Heart right ventricle (tissue), 16 donors: ENCODE measurements around the gene MRPS30. TPM values are rescaled to one million over a fixed set of nuclear protein-coding genes. Genes with fewer than 3 reads are reported as not detected.

Experiments
- ATAC-seq, 8 donors: fragments of 200-7000 bp; cut with Tn5 transposase; one replicate each; pipeline ENCODE4 v1.9.1; 2020; ENCODE audit warnings: mild to moderate bottlenecking in 8 of 8, moderate library complexity in 8 of 8, moderate number of reproducible peaks in 1 of 8
- DNase-seq, 2 donors: peaks; one replicate each; pipeline ENCODE4 v3.0.0-alpha.2; 2020
- H3K27ac ChIP-seq, 10 donors: fragments of 200-600 bp; sonication (generic) in 2 of 10; one replicate each; pipeline versions ENCODE4 v1.5.0 to v1.8.0; 2020 to 2022; ENCODE audit warnings: mild to moderate bottlenecking in 3 of 10
- H3K27me3 ChIP-seq, 7 donors: fragments of 200-600 bp; one replicate each; pipeline ENCODE4 v1.8.0; 2021 to 2022; ENCODE audit warnings: mild to moderate bottlenecking in 2 of 7
- H3K36me3 ChIP-seq, 9 donors: fragments of 200-600 bp; sonication (generic) in 1 of 9; one replicate each; pipeline versions ENCODE4 v1.5.0 to v1.8.0; 2020 to 2022; ENCODE audit warnings: mild to moderate bottlenecking in 2 of 9
- H3K4me1 ChIP-seq, 9 donors: fragments of 200-600 bp; sonication (generic) in 1 of 9; one replicate each; pipeline versions ENCODE4 v1.5.0 to v1.8.0; 2020 to 2022; ENCODE audit warnings: mild to moderate bottlenecking in 4 of 9
- H3K4me3 ChIP-seq, 10 donors: fragments of 200-600 bp; sonication (generic) in 2 of 10; one replicate each; pipeline versions ENCODE4 v1.5.0 to v1.8.0; 2020 to 2022; ENCODE audit warnings: mild to moderate bottlenecking in 7 of 10, moderate library complexity in 2 of 10
- H3K9me3 ChIP-seq, 11 donors: fragments of 200-600 bp in 10 of 11; sonication (generic) in 2 of 11; one replicate each; pipeline versions ENCODE4 v1.5.0 to v1.8.0; 2013 to 2022; ENCODE audit warnings: mild to moderate bottlenecking in 2 of 11, control low read depth in 1 of 11, moderate library complexity in 1 of 11
- WGBS, 2 donors: extraction: QIAGEN DNeasy Blood & Tissue Kit; methylation state at CpG; one replicate each; pipeline ENCODE4 v1.1.7; 2013; ENCODE audit warnings: inconsistent platforms in 1 of 2; 5-methylcytosine and 5-hydroxymethylcytosine counted together
- intact Hi-C, 10 donors: fragments of 100-400 bp; cut with DNase I; formaldehyde crosslinking; loops; one replicate each; pipeline versions ENCODE4 v1.11.1 to v1.14.2; 2022
- polyA plus RNA-seq, 2 donors: library from polyadenylated mRNA; stranded (reverse); fragments of 200-250 nt; gene quantifications; one replicate each; pipeline ENCODE4 v1.2.3, GENCODE V29; 2013
- total RNA-seq, 10 donors: library from RNA; stranded (reverse); fragmentation: NEBNext Ultra II Directional in 3 of 10; extraction: Animal tissue kit (Norgen Biotek cat#: 25700) in 3 of 10; gene quantifications; one replicate each; pipeline versions ENCODE4 v1.2.1 to v1.2.4, GENCODE V29; 2021 to 2023
- TF ChIP-seq, protein P1 (sequence below), 9 donors: fragments of 200-600 bp; sonication (generic) in 2 of 9; IDR thresholded peaks; one replicate each; pipeline versions ENCODE4 v1.5.0 to v1.8.0; 2021 to 2022; ENCODE audit warnings: antibody characterized with exemption in 9 of 9, mild to moderate bottlenecking in 5 of 9, moderate library complexity in 1 of 9
- donor health status: Arrhythmogenic right ventricular cardiomyopathy.
- donor health status: ischemic (EF 13 %, LVEDD 7.1; RV severe dilation, severe dysfunction).
- donor health status: healthy with polysubstance abuse.
- donor health status: DM: no; HTN: yes; CAD: no.
- donor health status: DM: no; HTN: no; CAD: no.
- donor health status: ischemic (EF 25% LVEDD 6.9; RV normal size, moderate dysfunction).
- donor health status: ischemic (EF 25% LVEDD 5.7; RV mildly dilated, moderate dysfunction).
- donor health status: healthy.
- donor health status: DM: yes; HTN: yes; CAD: no.
- donor health status: Ischemic cardiomyopathy.
- donor health status: ischemic (EF 35%, LVEDD 5.7; RV mildly dilated, moderate dysfunction).
- donor health status: nonischemic (EF 11% LVEDD 7.7; RV severe dilation, severe dysfunction).
- donor health status: DM: yes; HTN: yes; CAD: no.
- donor health status: PGD.
- donor health status: ischemic (EF 29% LVEDD 5.4; RV normal size, mild dysfunction).
- donor health status: nonischemic (EF 23%, LVEDD 6.1; RV moderate dilation, normal function).

MRPS30 gene
- total and polyA plus RNA-seq, 12 donors = 35.7 to 92.7 (median 80.2) TPM

DNA sequence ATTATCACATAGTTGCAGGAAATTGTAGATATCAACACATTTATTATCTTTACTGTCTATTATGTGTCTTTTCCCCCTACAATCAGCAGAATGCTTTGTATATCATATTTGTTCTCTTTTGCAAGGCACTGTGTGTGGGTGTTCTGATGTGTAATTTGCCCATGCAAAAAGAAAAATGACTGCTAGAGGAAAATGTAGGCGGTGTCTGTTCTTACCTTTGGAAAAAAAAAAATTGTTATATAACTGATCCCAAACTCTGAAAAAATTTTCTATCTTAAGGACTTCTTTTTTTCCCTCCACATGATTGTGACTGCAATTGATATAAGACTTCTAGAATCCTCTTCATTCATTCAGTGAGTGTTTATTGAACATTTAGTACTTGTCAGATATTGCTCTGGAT is 24.5 kb downstream of the MRPS30 start:
- Histone ChIP-seq H3K4me3 (no peak overlapping the region), H3K36me3 (no peaks in the 10 kb centered on the region), H3K4me1 (no peaks in the 10 kb centered on the region), H3K27ac (no peak overlapping the region), H3K27me3 (no peaks in the 10 kb centered on the region), H3K9me3 (peaks cover 0 to 9% (median 0%) of the 10 kb centered on the region in 11 donors)
- TF ChIP-seq, protein P1, sequence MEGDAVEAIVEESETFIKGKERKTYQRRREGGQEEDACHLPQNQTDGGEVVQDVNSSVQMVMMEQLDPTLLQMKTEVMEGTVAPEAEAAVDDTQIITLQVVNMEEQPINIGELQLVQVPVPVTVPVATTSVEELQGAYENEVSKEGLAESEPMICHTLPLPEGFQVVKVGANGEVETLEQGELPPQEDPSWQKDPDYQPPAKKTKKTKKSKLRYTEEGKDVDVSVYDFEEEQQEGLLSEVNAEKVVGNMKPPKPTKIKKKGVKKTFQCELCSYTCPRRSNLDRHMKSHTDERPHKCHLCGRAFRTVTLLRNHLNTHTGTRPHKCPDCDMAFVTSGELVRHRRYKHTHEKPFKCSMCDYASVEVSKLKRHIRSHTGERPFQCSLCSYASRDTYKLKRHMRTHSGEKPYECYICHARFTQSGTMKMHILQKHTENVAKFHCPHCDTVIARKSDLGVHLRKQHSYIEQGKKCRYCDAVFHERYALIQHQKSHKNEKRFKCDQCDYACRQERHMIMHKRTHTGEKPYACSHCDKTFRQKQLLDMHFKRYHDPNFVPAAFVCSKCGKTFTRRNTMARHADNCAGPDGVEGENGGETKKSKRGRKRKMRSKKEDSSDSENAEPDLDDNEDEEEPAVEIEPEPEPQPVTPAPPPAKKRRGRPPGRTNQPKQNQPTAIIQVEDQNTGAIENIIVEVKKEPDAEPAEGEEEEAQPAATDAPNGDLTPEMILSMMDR (IDR thresholded peaks at IDR 0.05) = no peak
- ATAC-seq (no peak), DNase-seq (no peak)
- 97 to 99% methylated on average over 1 of the region's 1 CpG for WGBS, 2 donors
- intact Hi-C loops = no loop called here

DNA sequence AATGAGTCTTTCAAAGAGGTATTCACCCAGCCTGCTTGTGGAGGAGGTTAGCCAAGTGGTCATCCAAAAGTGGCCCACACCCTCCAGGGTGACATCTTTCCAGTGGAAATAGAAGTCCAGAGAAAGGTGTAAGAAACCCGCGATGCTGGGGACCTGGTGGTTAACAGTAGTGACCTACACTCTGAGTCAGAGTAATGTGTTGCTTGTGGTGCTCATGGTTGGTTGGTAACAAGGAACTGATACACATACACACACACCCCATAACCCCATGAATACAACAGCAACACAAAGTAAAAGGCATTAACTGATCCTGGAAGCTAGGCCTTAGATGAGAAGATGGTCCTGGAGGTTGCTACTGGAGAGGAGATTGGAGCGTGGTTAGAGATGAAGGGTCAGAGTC is 26.9 kb downstream of the MRPS30 start:
- intact Hi-C loops = no loop called here
- Histone ChIP-seq H3K27ac (no peak overlapping the region), H3K9me3 (peaks cover 0 to 8% (median 0%) of the 10 kb centered on the region in 11 donors), H3K4me3 (no peak overlapping the region), H3K36me3 (no peaks in the 10 kb centered on the region), H3K4me1 (no peaks in the 10 kb centered on the region), H3K27me3 (no peaks in the 10 kb centered on the region)
- TF ChIP-seq, protein P1 (IDR thresholded peaks at IDR 0.05) = no peak
- DNase-seq (no peak), ATAC-seq (no peak)
- 99 to 100% methylated on average over 3 of the region's 3 CpGs for WGBS, 2 donors

DNA sequence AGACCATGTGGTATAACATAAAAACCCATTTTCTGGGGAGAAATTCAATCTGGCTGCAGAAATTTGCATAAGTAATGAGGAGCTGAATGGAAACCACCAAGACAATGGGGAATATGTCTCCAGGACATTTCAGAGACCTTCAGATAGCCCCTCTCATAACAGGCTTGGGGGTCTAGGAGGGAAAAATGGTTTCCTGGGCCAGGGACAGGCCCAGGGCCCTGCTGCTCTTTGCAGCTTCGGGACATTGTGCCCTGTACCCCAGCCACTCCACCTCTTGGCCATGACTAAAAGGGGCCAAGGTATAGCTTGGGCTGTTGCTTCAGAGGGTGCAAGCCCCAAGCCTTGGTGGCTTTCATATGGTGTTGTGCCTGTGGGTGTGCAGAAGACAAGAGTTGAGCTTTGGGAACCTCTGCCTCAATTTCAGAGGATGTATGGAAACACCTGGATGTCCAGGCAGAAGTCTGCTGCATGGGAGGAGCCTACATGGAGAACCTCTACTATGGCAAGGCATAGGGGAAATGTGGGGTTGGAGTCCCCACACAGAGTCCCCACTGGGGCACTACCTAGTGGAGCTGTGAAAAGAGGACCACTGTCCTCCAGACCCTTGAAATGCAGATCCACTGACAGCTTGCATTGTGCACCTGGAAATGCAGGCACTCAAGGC is 30.4 kb downstream of the MRPS30 start:
- no peak for DNase-seq
- WGBS, 2 donors = 90 to 96% methylated on average over 1 of the region's 1 CpG
- H3K4me1 ChIP-seq = no peaks in the 10 kb centered on the region
- intact Hi-C loops = no loop called here
- H3K27ac ChIP-seq = no peak overlapping the region
- H3K4me3 ChIP-seq = no peak overlapping the region
- peaks cover 0 to 8% (median 0%) of the 10 kb centered on the region in 11 donors for H3K9me3 ChIP-seq
- TF ChIP-seq, protein P1 (IDR thresholded peaks at IDR 0.05) = no peak
- H3K27me3 ChIP-seq = no peaks in the 10 kb centered on the region
- ATAC-seq = no peak
- no peaks in the 10 kb centered on the region for H3K36me3 ChIP-seq

DNA sequence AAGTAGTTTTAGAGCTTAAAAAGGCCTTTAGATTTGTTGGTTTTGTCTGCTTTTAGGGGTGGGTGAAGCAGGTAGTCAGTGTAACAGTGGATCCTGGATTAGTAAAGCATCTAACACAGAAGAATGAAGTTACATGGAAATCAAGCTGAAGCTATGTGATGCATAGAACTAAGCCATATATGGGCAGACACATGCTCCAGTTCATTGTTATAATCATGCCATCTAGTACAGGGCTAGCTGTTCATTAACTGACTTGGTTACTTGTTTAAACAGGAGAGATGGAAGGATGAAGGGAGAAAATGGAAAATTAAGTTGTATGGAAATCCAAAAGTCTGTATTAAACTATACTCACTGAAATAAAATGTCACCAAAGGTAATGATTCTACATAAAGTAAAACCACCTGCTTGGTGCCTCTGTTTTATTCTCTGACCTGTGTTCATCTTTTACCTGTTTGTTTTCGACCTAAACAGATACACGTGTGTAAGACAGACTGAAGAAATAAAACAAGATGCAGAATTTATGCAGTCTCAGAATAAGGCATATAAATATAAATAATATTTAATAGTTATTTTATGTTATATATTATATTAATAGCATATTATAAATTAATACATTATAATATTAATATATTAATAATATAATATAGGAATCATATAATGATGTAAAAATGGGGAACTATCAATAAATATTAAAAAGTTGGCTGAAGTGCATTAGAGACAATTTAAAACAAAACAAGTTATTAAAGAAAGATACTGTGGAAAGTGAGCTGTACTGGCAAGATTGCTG is 33.9 kb downstream of the MRPS30 start:
- Histone ChIP-seq H3K27ac (no peak overlapping the region), H3K36me3 (no peaks in the 10 kb centered on the region), H3K4me1 (no peaks in the 10 kb centered on the region), H3K27me3 (no peaks in the 10 kb centered on the region), H3K9me3 (peaks cover 0 to 8% (median 0%) of the 10 kb centered on the region in 11 donors), H3K4me3 (no peak overlapping the region)
- 94 to 95% methylated on average over 2 of the region's 2 CpGs for WGBS, 2 donors
- TF ChIP-seq, protein P1 (IDR thresholded peaks at IDR 0.05) = no peak
- DNase-seq (no peak), ATAC-seq (no peak)
- intact Hi-C loops = no loop called here
